CD4-positive, alpha-beta T cell treated with Interleukin-1 beta for 1 hour (primary cell): ENCODE measurements around the gene PRR29.
A peak's percentile ranks its signal among the peaks of the same experiment; 100 is the strongest.

Experiments used
- DNase-seq, 2 donors: peaks; one replicate each; pipeline ENCODE4 v3.0.0-alpha.2; 2020 to 2022

The PRR29 gene

DNA sequence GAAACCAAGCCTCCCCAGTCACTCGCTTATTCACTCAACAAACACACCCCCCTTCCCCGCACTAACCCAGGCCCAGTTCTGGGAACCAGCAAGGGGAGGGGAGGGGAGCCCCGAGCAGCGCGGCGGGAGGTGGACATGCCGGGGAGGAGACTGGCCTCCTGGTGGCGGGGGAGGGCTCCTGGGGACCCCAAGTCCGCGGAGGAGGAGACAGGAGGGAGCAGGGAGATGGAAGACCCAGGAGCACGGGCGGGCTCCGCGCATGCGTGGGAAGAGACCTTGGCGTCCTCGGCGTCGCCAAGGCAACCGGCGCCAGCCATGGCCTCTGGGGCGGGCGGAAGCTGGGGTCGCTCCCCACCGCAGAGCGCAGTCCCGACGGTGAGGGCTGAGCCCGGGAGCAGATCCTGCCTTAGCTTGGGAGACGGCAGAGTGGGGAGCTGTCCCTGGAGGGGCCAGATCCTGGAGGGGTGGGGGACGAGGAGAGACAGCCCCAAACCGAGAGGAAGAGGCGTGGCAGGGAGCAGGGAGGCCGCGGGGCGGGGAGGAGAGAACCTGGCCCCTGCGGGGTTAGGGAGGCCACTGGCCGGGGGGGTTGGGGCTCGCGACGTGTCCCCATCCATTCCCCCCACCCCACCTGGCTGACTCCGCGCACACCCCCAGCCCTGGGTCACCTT is at the start of gene PRR29:
Gene PRR29, plus strand, starts transcription at position 302 of the 671 bp plus-strand sequence. Its CDS starts 14 bp downstream, at position 316.
- peak; percentile 78 to 79 for DNase-seq

DNA sequence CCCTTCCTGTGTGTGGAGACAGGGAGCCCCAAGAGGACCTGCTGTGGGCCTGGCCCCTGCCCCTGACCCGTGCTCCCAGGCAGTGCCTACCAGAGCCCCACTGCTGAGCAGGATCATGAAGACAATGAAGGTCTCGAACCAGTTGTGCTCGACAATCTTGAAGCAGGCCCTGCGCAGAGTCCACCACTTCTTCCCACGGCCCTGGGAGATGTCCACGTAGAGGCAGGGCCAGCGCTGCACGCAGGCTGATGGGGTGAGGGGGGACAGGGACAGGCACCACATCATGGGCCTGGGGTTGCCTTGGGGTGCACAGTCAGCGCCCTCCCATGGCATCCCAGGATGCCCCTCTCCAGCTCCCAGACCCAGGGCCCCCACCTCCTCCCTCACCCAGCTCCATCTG is 49.6 kb upstream of the PRR29 start:
- DNase-seq: no peak

DNA sequence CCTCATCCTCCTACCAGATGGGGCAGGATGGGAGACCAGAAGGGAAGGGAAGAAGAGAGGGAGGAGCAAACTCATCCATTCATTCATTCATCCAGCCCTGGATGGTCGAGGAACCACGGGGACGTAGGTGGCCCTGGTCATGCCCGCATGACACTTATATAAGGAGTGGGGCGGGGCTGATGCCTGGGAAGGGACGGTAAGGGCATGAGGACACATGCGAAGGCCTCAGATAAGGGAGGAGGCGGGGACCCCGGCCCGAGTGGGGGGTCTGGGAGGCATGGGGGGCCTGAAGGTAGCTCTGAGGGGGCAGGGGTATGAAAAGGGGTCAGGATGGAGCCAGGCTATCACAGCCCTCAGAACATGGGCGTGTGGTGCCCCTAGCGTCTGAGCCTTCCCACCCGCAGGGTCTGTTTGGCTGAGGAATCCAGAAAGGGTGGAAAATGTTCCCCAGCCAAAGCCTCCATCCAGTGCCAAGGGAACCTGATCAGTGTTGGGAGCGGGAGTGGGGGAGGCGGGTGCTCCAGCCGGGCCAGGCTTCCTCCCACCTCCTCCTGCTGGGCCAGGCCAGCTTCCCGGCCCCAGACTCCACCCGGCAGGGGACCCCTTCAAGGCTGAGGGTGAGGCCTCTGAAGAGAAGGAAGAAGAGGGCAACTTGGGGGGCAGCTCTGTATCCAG is 48.4 kb upstream of the PRR29 start:
- DNase-seq: no peak

DNA sequence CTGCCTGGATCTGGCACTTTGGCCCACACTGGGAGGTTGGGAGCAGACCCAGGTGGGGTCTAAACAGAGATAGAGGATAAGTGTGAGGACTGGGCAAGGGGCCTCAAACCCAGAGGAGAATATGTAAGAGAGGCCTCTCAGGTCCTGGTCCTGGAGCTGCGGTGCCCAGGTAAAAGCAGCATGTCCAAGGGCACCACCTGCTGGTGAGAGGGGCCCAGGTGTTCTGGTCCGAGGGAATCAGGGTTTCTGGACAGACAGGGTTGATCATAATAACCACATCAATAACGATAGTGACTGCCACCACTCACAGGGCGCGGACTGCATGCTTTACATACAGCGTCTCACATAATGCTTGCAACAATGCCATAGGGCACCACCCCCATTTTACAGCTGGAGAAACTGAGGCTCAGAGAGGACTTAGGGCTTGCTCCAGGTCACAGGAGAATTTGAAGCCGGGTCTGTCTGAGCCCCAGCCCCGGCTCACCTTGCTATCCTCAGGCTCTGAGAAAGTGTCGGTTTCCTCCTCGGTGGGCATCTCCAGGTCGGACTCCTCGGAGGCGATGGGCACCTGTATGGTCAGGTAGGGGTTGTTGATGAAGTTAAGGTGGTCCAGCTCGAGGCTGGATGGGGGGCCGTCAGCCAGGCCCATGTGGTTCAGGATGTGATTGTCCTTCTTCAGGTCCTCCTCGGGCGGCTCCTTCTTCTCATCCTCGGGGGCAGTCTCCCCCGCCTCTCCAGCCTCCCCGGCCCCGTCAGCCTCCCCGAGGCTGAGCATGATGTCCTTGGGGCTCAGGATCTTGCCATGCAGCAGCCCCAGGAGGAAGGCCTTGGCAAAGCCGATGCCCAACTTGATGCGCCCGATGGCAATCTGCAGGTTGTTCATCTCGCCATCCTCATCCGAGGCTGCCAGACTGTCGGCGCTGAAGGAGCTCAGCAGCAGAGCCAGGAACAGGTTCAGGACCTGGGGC is 46.9 kb upstream of the PRR29 start:
- peak; percentile 49 to 55 for DNase-seq

DNA sequence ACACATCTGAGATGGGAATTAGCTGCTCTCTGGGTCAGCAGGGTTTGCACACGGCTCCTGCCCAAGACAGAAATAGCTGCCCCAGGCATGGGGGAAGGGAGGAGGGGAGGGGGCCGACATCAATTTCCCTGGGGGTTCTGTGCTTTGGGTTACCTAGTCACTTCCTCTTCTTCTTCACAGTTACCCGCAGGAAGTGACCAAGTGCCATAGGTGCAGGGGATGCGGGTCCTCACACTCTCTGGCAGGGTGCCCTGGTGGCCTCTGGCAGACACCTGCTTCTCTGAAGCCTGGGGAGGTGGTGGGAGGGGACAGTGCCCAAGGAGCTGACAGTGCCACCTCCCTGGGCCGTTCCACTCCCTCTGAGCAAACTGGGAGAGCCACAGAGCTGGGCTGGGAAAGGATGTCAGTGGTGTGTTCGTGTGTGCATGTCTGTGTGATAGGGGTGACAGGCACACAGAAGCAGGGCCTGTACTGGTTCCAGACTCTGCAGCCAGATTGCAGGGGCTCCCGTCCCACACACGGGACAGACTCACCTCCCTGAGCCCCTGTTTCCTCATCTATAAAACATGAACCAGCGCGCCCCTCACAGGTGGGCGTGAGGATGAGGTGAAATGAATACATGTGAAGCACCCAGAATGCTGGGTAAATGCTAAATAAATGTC is 43.6 kb upstream of the PRR29 start:
- DNase-seq: peak; percentile 39 to 66

DNA sequence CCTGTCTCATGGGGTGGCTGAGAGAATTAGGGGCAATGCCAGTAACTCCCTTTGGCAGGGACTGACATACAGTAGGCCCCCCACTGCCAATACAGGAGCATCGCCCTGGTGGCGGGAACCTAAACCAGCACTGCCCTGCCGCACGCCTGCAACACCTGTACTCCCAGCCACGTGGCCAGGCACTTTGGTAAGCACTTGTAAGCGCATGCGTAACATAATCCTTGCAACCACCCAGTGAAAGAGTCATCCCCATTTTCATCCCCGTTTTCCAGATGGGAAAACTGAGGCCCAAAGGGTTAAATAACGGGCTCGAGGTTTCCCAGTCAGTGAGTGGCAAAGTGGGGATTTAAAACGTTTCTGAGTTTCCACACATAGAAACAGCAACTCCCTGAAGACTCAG is 42.9 kb upstream of the PRR29 start:
- no peak for DNase-seq

DNA sequence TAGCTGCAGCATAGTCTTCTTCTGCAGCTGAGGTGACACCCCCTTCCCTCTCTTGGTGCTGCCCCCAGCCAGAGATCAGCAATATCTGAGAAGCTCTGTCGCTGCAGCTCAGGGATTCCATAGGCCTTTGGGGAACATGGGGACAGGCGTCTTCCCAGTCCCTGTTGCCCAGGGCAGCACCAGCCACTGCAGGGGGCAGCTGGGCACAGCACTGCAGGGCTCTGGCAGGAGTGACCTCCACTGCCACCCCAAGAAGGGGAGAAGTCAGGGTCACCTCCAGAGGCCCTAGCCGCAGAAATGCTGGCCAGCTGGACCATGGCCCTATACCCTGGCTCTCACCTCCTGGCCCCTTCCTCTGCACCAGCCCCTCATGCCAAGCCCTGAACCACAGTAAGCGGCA is 42.4 kb upstream of the PRR29 start:
- no peak for DNase-seq

DNA sequence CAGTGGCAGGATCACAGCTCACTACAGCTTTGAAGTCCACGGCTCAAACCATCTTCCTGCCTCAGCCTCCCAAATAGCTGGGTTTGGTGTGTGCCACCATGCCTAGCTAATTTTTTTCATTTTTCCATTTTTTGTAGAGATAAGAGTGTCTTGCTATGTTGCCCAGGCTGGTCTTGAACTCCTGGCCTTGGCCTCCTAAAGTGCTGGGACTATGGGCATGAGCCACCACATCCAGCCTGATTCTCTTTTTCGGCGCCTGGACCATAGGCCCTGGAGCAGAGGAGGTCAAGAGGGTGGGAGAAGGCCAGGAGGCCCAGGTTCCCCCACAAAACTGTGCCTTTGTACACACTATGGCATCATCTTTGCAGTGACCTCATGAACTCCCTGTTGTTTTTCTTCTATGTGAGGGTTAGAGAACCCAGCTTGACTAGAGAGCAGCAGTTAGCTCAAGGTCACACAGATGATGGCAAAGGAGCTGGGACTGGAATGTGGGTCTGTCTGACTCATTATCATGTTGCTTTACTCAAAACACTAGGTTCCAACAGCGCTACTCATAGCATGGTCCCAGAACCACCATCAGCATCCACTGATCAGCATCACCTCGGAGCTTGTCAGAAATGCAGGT is 41.7 kb upstream of the PRR29 start:
- no peak for DNase-seq

DNA sequence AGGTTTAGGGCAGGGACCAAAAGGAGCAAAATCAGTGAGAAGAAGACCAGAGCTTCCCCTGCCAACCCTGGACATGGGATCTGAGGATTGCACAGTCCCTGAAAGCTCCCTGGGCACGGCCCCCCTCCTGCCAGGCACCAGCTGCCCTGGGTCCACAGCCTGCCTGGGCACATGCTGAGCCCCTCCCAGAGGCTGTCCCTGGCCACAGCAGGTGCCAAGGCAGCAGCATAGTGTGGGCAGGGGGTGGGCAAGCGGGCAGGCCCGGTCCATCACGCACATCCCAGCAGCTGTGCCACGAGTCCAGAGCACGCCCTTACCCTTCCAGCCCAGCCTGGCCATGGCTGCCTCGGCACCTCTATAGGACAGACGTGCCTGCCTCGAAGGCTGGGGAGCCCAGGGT is 38.1 kb upstream of the PRR29 start:
- DNase-seq: no peak

DNA sequence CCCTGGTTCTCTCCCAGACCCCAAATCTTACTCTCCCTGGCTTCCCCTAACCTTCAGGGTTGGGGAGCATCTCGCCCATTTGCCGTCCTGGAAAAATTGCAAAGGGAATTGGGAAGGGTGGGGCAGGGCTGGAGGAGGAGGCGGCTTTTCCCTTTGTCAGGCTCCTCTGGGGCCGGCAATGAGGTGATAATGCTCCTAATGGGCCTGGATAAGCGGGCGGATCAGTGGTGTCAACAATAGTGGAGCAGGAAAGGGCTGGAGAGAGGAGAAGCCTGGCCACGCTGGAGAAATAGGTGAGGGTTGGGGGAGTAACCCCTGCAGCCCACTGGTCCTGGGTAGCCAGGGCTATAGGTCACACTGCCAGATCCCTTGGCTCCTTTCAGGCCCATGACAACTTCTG is 37.7 kb upstream of the PRR29 start:
- no peak for DNase-seq

DNA sequence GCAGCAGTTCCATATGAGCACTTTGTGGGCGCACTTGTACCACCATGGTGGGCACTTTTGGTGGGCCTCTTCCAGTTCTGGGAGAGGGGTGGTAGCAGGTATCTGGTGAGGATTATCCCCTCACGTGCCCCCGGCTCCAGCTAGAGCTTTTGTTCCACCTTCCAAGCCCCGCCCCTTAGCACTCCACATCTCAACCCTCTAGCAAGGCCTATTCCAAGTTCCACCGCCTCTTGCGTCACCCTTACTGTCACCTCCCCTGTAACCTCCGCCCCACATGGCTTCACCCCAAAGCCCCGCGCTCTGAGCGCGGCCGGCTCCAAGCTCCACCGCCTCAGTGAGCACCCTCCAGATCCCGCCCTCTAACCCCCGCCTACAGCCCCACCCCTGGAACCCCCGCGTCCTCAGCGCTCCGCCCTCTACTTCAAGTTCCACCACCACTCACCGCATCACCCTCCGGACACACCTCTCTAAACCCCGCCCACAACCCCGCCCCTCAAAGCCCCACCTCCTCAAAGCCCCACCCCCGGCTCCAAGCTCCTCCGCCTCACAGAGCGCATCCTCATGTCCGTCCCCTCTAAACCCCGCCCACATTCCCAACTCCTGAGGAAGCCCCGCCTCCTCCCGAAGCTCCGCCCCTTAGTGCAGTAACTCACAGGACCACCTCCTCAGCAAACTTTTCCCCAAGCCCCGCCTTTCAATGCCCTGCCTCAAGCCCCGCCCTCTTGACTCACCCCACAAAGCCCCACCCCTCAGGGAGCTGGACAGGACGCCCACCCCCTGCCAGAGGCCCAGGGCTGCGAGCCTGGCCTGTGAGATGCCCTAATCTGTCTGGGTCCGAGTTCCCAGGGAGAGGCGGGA is 36.6 kb upstream of the PRR29 start:
- peak; percentile 48 to 72 for DNase-seq

DNA sequence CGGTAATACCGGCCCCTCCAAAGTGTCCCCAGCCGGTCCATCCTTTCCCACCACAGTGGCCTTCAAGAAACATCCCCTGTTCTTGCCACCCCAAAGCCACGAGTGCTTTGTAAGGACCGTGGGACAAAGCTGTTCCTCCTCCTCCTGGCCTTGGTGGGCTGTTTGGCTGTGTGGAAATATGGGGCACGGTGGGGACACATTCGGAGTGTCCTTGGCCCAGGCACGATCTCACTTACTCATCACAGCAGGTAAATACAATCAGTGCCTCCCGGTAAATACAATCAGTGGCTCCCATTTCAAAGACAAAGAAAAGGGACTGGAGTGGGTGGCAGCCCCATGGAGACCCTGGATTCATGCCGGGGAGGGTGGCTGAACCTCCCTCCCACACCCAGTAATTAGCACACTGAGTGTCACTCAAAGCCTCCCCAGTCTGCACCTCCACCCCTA is 35.8 kb upstream of the PRR29 start:
- DNase-seq: no peak

DNA sequence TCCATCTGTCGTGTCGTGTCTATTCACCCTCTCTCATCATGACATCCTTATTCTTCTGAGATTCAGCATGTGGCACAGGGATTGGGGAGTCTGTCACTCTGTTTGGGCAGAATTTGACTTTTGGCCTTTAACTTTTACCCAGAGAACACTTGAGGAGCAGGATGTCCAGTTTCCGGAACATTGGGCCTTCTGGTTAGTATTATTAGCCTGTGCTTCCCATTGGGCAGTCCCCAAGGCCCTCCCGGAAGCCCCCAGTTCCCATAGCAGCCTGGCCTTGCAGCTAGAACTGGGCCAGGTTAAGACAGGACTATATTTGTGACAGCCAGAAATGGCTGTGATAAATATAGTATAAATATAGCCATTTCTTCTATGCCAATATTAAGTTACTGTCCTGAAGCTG is 35.0 kb upstream of the PRR29 start:
- no peak for DNase-seq

DNA sequence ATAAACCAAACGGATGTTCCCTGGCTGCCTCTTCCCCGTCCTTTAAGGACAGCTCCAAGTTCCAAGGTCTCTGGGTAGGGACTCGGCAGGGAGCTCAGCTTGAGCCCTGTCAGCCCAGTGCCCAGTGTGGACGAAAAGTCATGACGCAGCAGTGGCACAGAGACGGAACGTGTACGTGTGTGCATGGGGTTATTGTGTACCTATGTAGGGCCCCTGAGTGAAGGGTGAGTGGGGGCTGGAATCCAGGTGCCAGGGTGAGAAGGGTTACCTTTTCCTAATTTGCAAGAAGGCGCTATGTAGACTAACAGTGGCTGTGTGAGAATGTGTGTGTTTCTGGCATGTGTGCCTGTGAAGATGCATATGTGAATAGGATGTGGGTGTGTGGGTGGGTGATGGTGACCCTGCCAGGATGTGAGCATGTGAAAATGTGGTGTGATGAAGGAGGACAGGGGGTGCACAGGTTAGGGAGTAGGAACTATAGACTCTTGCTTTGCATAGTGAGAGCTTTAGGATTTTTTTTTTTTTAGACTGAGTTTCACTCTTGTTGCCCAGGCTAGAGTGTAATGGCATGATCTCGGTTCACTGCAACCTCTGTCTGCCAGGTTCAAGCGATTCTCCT is 31.4 kb upstream of the PRR29 start:
- DNase-seq: peak; percentile 22 to 28

DNA sequence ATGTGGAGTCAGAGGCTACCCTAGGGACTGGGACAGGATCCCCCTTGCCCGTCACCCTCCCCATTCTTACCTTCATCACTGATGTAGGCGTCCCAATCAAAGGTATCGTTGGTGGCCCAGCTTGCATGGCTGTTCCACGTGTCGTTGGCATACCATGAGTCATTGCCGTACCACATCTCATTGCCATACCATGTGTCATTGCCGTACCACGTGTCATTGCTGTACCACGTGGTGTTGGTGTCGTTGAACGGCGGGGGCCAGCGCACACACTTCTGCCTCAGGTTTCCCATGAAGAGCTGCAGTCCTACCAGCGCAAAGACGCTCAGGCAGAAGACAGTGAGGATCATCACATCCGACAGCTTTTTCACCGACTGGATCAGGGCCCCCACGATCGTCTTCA is 30.2 kb upstream of the PRR29 start:
- no peak for DNase-seq

DNA sequence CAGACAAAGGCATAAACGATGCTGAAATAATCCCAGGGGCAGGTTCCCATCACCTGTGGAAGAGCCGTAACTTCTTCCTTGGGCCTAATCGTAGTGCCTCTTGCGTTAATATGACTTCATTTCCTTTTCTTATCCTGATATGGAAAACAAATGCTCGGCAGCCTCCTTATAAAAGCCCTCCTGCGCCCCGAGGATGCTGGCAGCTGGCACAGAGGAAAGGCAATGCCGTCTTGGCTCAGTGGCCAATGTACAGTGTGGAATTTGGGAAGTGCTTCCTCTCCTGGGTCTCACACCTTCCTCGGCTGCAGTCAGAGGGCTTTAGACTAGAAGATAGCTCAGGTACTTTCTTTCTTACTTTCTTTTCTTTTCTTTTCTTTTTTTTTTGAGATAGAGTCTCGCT is 28.9 kb upstream of the PRR29 start:
- DNase-seq: no peak

DNA sequence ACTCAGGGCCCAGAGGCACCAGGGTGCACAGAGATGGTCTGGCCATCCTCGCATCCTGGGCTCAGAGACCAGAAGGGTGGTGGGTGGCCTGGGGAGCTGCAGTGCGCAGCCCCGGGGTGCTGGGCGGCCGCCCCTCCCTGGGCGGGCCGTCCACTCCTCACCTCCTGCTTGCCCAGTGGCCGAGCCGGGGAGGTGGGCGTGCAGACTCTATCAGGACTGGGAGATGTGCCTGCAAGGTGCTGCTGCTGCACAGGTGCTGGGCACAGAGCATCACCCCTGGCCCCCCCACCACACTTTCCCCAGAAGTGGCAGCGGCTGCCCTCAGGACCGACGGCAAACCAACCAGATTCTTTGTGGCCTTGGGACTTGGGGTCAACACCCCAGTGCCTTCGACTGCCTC is 25.4 kb upstream of the PRR29 start, which contains the start of gene SCN4A:
Gene SCN4A, minus strand, starts transcription at position 123 of the 400 bp plus-strand sequence. Its CDS starts 77 bp downstream, at position 46.
- DNase-seq: no peak

DNA sequence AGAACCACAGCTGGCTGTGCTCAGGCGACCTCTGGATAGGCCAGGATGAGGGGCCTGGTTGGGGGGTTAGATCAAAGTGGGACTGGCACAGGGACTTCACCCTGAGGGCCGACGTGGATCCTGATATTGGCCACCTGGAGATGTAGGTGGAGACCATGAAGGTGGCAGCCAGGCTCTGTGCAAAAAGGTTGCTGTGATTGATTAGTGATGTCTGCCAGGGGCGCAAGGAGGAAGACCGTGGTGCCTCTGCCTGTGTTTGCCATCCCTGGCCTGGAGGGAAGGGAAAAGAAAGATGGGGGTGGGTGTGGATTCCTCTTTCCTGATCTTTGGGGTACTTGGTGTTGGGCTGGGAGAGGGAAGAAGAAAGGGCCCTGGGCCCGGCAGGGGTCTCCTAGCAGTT is 24.9 kb upstream of the PRR29 start:
- DNase-seq: no peak

DNA sequence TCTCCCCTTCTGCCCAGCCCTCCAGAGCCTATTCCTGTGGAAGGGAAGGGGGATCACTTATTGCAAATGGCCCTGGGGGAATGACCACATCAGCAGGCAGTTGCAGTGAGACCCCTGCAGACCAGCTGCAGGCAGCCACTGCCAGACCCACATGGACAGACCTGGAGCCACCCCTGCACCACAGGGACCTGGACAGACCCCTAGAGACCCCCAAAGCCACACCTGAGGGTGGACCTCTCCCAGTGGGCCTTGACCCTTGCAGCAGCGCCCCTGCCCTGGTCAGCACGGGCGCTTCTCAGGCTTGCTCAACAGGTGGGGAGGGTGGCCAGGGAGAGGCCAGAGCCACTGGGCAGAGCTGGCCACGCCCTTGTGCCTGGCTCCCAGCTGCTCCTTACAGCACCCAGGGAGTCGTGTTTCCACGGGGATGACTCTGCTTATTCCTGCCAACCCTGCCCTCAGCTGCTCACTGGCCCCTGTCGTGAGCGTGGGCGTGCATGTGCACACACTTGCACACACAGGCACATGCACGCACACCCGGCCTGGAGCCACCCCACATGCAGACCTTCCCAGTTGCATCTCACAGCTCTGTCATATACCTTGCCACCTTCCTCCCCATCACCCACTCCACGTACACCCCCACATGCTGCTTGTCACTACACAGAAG is 24.1 kb upstream of the PRR29 start:
- DNase-seq: no peak

DNA sequence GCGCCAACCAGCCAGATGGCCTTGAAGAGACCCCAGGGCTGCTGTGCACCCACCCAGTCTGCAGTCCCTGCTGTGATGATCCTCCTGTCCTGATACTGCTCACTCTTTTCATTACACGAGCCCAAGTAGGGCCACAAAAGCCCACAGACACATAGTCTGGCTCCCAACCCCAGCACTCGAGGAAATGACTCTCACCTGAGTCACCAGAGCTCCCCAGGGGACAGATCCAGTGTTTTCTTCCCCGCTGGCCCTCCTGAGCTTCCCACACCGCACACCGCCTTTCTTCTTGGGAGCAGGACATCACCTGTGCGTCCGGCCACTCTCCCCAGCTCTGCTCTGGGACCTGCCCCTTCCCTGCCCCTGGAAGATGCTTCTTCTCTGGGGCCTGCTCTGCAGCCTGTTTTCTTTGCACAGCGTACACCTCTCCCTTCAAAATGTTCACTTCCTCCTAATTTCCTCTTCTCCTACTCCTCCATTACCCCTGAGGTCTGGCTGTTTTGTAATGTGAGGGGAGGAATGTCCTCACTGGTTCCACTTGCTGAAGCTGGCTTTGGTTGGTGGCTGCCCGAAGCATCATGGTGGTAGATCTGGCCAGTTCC is 23.5 kb upstream of the PRR29 start:
- no peak for DNase-seq
